RWPE2 (cell line): ENCODE measurements around the gene ADGRG2.
"Not testable (repeated sequence)": the region's sequence is repeated elsewhere in the genome, so short reads cannot be mapped to it uniquely, and the experiment has no call there.

Source experiments
- ATAC-seq: fragments of 200-7000 bp; cut with Tn5 transposase; 3 replicates; pipeline ENCODE4 v1.9.1; 2021; ENCODE audit warnings: low read depth
- DNase-seq: peaks from one replicate; pipeline ENCODE4 v3.0.0-alpha.2; 2020; ENCODE audit warnings: low spot score
- H3K27ac ChIP-seq: fragments of 450-650 bp; 2 replicates; pipeline ENCODE4 v1.5.1; 2017; ENCODE audit warnings: mild to moderate bottlenecking; ENCODE audit not compliant: poor library complexity, severe bottlenecking
- H3K27me3 ChIP-seq: fragments of 250-450 bp; sonication (Bioruptor Pico); 2 replicates; pipeline ENCODE4 v1.5.1; 2021; ENCODE audit warnings: mild to moderate bottlenecking, moderate library complexity; ENCODE audit not compliant: insufficient read depth, poor library complexity, severe bottlenecking
- H3K36me3 ChIP-seq: fragments of 250-450 bp; sonication (Bioruptor Pico); 2 replicates; pipeline ENCODE4 v1.5.1; 2020; ENCODE audit warnings: low read depth, mild to moderate bottlenecking, moderate library complexity
- H3K4me1 ChIP-seq: fragments of 250-450 bp; sonication (Bioruptor Pico); 2 replicates; pipeline ENCODE4 v1.5.1; 2021; ENCODE audit warnings: mild to moderate bottlenecking, moderate library complexity; ENCODE audit not compliant: insufficient read depth, poor library complexity, severe bottlenecking
- H3K4me3 ChIP-seq: fragments of 250-450 bp; sonication (Bioruptor Pico); 2 replicates; pipeline ENCODE4 v1.5.1; 2021; ENCODE audit warnings: mild to moderate bottlenecking, moderate library complexity; ENCODE audit not compliant: severe bottlenecking
- H3K9me3 ChIP-seq: fragments of 250-450 bp; sonication (Bioruptor Pico); 2 replicates; pipeline ENCODE4 v1.5.1; 2021; ENCODE audit warnings: mild to moderate bottlenecking, moderate library complexity; ENCODE audit not compliant: severe bottlenecking
- TF ChIP-seq, protein P1 (sequence below): fragments of 450-650 bp; IDR thresholded peaks from one replicate; pipeline ENCODE4 v1.5.1; 2017; ENCODE audit warnings: mild to moderate bottlenecking, moderate library complexity; ENCODE audit not compliant: poor library complexity, severe bottlenecking

The ADGRG2 gene

DNA sequence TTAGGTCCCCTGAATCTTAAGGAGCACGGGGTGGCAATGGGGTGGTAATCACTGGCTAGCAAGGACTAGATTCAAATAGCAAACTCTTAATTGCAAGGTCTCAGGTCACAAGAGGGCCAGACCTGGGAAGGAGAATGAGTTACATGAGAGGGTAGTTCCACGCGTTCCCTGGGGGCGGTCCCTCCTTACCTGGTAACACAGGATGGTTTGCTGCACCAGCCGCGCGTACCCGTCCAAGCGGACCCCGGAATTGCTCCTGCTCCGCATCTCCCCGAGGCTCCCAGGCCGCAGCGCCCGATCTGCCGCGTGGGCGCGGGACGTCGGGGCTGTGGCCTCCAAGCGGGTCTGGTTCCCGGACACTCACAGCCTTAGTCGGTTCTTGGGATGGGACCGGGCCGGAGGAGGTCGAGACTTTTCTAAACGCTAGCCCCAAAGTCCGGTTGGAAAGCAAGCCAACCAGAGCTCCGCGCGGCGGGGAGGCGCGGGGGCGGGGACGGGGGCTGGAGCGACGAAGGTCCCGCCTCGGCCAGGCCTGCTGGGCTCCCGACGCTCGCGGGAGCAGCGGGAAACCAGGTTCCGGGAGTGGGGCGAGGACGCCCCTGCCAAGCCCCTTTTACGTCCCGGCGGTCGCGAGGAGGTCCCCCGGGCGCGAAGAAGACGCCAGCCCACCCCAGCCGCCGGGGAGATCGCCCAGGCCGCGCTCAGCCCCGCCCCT, 138.4 kb downstream of the ADGRG2 start, which contains the start of gene PHKA2:
Gene PHKA2 (minus strand): TSS at position 449 of the 715 bp plus-strand sequence. CDS start 182 bp downstream, at position 267.
- no peaks in the 10 kb centered on the region for H3K27me3 ChIP-seq
- ATAC-seq (peak; percentile 68), DNase-seq (no peak)
- H3K4me1 ChIP-seq = no peaks in the 10 kb centered on the region
- H3K4me3 ChIP-seq = peak within 1 kb of the TSS; percentile 65
- H3K27ac ChIP-seq = peak within 1 kb of the TSS; percentile 75
- no peaks in the 10 kb centered on the region for H3K9me3 ChIP-seq
- H3K36me3 ChIP-seq = peaks cover 4% of the 10 kb centered on the region; the same call in 1 of the 2 replicates
- TF ChIP-seq, protein P1, sequence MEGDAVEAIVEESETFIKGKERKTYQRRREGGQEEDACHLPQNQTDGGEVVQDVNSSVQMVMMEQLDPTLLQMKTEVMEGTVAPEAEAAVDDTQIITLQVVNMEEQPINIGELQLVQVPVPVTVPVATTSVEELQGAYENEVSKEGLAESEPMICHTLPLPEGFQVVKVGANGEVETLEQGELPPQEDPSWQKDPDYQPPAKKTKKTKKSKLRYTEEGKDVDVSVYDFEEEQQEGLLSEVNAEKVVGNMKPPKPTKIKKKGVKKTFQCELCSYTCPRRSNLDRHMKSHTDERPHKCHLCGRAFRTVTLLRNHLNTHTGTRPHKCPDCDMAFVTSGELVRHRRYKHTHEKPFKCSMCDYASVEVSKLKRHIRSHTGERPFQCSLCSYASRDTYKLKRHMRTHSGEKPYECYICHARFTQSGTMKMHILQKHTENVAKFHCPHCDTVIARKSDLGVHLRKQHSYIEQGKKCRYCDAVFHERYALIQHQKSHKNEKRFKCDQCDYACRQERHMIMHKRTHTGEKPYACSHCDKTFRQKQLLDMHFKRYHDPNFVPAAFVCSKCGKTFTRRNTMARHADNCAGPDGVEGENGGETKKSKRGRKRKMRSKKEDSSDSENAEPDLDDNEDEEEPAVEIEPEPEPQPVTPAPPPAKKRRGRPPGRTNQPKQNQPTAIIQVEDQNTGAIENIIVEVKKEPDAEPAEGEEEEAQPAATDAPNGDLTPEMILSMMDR = no peak

DNA sequence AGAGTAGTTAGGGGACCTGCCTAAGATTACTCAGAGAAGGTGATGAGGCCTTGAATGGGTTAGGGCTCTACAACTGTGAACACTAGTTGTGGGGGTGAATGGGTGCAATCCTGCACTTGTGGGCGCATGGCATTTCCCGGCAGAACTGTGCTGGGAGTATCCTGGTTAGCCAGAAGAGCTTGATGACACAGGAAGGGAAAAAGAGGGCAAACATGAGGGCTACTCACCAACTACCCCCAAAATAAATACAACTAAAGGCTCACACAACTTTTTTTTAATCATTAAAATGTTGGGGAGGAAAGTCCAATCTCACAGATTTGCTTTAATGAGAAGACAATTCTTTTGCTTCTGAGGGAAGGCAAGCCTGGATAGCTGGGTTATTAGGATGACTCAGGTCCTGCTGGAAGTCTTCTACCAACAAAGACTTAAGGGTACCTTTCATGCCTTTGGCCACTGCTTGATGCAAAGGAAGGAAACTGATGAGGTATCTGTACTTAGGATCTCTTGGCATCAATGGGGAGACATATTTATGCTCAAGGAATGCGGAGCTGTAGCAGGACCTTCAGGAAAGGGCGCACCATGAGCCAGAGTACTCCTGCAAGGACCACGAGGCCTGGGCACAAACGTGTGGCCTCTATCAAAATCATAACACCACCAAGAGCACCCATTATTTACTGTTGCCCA, 141.0 kb downstream of the ADGRG2 start:
- ATAC-seq (no peak), DNase-seq (no peak)
- no peaks in the 10 kb centered on the region for H3K27me3 ChIP-seq
- TF ChIP-seq, protein P1 = no peak
- peaks cover 4% of the 10 kb centered on the region; the same call in 1 of the 2 replicates for H3K36me3 ChIP-seq
- H3K4me1 ChIP-seq = no peaks in the 10 kb centered on the region
- H3K4me3 ChIP-seq = no peak overlapping the region
- H3K27ac ChIP-seq = no peak overlapping the region
- H3K9me3 ChIP-seq = no peaks in the 10 kb centered on the region

DNA sequence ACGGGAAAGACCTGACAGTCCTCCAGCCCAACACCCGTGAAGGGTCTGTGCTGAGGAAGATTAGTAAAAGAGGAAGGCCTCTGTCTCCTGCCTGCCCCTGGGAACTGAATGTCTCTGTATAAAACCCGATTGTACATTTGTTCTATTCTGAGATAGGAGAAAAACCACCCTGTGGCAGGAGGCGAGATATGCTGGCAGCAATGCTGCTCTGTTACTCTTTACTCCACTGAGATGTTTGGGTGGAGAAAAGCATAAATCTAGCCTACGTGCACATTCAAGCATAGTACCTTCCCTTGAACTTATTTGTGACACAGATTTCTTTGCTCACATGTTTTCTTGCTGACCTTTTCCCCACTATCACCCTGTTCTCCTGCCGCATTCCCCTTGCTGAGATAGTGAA, 142.0 kb downstream of the ADGRG2 start:
- H3K27me3 ChIP-seq, ATAC-seq, H3K27ac ChIP-seq, DNase-seq, H3K9me3 ChIP-seq, H3K4me3 ChIP-seq, H3K36me3 ChIP-seq, H3K4me1 ChIP-seq: not testable (repeated sequence)

DNA sequence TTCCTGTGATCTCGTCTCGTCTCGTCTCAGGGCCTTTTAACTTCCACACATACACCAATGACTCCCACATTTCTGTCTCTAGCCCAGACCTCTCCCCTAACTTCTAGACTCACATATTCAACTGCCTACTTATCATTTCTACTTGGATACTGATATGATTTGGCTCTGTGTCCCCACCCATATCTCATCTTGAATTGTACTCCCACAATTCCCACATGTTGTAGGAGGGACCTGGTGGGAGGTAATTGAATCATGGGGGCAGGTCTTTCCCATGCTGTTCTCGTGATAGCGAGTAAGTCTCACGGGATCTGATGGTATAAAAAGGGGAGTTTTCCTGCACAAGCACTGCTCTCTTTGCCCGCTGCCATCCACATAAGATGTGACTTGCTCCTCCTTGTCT, 147.3 kb downstream of the ADGRG2 start:
- no peak for ATAC-seq
- TF ChIP-seq, protein P1 = no peak
- no peak overlapping the region for H3K4me3 ChIP-seq

DNA sequence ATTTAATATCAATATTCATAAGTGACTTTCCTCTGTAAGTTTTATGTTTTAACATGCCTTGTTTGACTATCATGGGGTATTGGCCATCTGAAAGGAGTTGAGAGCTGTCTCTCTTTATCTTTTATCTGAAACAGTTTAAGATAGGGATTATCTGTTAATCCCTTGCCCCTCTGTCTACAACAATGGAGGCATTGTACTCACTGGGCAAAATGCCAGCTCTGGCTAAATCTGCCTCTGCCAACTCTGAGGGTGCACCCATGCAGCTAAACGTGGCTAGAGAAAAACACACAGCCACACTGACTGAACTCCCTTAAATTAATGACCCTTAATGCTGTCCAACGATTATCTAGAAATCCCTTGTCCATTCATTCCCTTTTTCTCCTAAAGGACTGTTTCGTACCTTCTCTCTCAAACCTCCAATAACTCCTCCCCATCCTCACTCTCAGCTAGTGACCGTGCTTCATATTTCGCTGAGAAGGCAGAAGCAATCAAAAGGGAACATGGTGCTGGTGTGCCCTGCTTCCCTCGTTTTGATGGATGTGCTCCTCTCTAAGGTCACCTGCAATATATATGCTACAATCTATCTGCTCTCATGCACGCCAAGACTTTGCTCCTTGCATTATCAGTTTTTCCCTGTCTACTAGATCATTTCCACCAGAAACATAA, 148.6 kb downstream of the ADGRG2 start:
- ATAC-seq = 0 out of 3 replicates have a peak, but pooled peaks have one; percentile 31
- TF ChIP-seq, protein P1 = no peak
- H3K9me3 ChIP-seq = no peaks in the 10 kb centered on the region
- no peaks in the 10 kb centered on the region for H3K4me1 ChIP-seq
- H3K27me3 ChIP-seq = no peaks in the 10 kb centered on the region
- DNase-seq = no peak
- no peak overlapping the region for H3K27ac ChIP-seq
- no peak overlapping the region for H3K4me3 ChIP-seq
- H3K36me3 ChIP-seq = no peaks in the 10 kb centered on the region

More for the DNA sequence above, 147.3 kb downstream of the ADGRG2 start:
- H3K27ac ChIP-seq = no peak overlapping the region
- no peak for DNase-seq
- no peaks in the 10 kb centered on the region for H3K27me3 ChIP-seq
- H3K9me3 ChIP-seq = no peaks in the 10 kb centered on the region
- H3K4me1 ChIP-seq = no peaks in the 10 kb centered on the region
- H3K36me3 ChIP-seq = no peaks in the 10 kb centered on the region
